Fibroblast of villous mesenchyme (primary cell): ENCODE measurements around the gene SLIT3. TPM values are rescaled to one million over a fixed set of nuclear protein-coding genes. Genes with fewer than 3 reads are reported as not detected.

Experiments
- DNase-seq: peaks from one replicate; pipeline ENCODE4 v3.0.0-alpha.2; 2010; ENCODE audit warnings: low read depth
- H3K4me3 ChIP-seq: 2 replicates; pipeline ENCODE4 v1.5.1; 2011; ENCODE audit warnings: low read depth, mild to moderate bottlenecking, low read length
- total RNA-seq: library from RNA; depleted of rRNA; stranded (reverse); fragments of >200 nt; gene quantifications from 2 replicates; pipeline ENCODE4 v1.2.3, GENCODE V29; 2012
- TF ChIP-seq, protein P1 (sequence below): IDR thresholded peaks from 2 replicates; pipeline ENCODE4 v1.5.1; 2012; ENCODE audit warnings: low read depth, mild to moderate bottlenecking, low read length; ENCODE audit not compliant: insufficient read depth

The SLIT3 gene
- total RNA-seq, 1 donor = under 0.01 TPM

DNA sequence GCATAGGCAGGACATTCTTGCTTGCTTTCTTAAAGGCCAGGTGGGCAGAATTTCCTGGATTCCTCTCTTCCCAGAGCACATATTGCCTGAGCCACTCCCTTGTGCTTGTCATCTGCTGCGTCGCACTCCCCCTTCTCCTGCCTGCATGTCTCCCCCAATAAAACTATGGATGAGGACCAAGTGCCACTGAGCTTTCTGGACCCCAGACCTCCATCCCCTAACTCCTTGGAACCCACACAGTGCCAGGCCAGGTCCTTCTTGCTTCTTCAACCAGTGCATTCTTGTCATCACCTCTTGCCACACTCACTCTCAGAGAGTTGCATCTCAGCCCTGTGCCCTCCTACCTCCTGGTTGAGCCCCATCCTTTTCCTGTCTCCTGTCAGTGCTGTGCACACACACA lies 563.9 kb downstream of the SLIT3 start:
- no peak for DNase-seq
- TF ChIP-seq, protein P1, sequence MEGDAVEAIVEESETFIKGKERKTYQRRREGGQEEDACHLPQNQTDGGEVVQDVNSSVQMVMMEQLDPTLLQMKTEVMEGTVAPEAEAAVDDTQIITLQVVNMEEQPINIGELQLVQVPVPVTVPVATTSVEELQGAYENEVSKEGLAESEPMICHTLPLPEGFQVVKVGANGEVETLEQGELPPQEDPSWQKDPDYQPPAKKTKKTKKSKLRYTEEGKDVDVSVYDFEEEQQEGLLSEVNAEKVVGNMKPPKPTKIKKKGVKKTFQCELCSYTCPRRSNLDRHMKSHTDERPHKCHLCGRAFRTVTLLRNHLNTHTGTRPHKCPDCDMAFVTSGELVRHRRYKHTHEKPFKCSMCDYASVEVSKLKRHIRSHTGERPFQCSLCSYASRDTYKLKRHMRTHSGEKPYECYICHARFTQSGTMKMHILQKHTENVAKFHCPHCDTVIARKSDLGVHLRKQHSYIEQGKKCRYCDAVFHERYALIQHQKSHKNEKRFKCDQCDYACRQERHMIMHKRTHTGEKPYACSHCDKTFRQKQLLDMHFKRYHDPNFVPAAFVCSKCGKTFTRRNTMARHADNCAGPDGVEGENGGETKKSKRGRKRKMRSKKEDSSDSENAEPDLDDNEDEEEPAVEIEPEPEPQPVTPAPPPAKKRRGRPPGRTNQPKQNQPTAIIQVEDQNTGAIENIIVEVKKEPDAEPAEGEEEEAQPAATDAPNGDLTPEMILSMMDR = no peak
- no peak overlapping the region for H3K4me3 ChIP-seq

DNA sequence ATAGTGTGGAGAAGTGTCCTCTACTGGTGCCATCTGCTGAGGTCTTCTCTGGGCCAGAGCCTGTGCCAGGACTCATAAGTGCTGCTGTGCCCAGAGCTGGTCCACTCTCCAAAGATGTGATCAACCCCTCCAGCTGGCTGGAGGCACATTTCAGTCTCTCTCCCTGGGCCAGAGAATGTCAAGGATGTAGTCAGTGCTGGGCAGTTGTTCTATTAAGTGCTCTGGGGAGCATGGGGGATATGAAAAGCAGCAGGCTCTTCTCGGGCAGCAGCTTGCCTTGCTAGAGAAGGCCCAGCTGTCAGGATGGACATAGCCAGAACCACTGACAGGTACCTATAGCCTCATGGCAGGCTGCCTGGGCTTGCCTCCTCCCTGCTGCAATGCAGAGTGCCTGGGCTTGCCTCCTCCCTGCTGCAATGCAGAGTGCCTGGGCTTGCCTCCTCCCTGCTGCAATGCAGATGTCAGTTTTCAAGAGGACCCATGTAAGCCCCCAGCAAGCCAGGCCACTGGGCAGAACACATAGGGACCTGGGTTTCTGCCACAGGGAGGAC lies 564.6 kb downstream of the SLIT3 start:
- TF ChIP-seq, protein P1 = no peak
- no peak overlapping the region for H3K4me3 ChIP-seq
- DNase-seq = no peak

DNA sequence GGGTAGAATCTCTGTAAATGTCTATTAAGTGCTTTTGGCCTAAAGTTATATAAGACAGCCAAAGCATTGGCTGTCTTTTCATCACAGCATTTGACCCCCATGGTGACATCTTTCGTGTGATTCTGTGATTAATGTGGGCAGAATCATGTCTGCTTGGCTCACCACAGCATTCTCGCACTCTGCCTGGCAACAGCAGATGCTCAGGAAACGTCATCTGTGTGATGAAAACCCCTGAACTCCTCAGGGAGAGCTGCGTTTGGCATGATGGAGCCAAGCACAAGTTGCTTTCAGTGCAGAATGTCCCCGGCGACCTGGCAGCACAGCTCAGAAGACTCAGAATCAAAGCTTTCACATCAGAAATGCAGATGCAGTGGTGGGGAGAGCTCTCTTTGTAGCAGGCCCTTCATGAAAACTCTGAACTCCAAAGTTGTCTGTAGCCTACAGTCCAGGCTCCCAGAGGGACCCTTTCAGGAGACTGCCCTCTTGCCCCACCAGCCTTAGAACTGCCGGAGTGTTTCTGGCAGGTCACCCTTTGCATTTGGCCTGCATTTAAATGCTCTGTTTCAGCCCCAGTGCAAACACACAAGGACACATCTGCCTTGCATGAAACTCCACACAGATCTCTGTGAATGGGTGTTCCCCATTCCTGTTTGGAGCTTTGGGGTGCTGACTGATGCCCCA lies 566.2 kb downstream of the SLIT3 start:
- no peak overlapping the region for H3K4me3 ChIP-seq
- no peak for DNase-seq
- TF ChIP-seq, protein P1 = no peak

DNA sequence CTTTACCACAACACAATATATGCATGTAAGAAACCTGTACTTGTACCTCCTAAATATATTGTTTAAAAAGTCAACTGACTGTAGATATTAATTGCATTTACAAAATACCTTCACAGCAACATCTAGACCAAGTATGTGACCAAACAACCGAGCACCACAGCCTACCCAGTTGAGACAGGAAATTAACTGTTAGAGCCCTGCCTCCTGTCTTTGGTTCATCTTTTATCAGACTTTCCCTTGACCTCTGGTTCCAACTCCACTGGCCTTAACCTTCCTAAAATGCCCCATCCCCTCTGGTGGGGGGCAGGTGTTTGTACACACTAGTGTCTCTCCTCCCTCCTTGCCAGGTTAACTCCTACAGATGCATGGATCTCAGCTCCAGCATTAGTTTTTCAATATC lies 566.8 kb downstream of the SLIT3 start:
- no peak overlapping the region for H3K4me3 ChIP-seq
- TF ChIP-seq, protein P1 = no peak
- no peak for DNase-seq

DNA sequence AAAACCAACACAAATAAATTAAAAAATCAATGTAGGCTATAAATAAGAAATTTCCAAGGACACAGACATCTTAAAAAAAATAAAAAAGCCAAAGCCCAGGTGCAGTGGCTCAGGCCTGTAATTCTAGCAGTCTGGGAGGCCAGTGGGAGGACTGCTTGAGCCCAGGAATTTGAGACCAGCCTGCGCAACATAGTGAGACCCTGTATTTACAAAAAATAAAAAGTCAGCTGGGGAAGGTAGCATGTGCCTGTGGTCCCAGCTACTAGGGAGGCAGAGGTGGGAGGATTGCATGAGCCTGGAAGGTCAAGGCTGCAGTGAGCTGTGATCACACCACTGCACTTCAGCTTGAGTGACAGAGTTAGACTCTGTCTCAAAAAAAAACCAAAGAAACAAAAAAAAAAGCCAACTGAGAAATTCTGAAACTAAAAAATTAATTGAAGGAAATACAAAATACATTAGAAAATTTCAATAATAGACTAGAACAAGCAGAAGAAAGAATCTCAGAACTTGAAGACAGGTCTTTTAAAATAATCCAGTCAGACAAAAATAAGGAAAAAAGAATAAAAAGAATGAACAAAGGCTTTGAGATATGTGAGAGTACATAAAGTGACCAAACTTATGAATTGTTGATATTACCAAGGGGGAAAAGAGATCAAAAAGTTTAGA lies 572.3 kb downstream of the SLIT3 start:
- DNase-seq = no peak
- H3K4me3 ChIP-seq = no peak overlapping the region
- TF ChIP-seq, protein P1 = no peak

DNA sequence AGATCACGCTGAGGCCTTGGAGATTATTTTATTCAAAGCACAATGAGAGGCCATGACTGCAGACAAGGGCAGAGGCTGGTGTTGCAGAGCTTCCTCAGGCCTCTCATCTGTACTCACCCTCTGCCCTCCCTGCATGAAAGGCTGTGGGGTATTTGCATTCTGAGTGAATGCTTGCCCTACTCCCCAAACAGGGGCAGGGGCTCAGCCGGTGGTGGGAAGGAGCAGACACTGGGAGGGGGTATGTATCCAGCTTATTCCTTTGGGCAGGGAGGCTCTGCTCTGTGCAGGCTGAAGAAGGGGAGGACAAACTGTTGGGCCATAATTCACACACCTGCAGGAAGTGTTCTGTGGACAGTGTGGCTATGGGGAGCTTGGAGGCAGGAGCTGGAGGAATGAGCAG lies 573.4 kb downstream of the SLIT3 start:
- DNase-seq = no peak
- TF ChIP-seq, protein P1 = no peak
- H3K4me3 ChIP-seq = no peak overlapping the region

DNA sequence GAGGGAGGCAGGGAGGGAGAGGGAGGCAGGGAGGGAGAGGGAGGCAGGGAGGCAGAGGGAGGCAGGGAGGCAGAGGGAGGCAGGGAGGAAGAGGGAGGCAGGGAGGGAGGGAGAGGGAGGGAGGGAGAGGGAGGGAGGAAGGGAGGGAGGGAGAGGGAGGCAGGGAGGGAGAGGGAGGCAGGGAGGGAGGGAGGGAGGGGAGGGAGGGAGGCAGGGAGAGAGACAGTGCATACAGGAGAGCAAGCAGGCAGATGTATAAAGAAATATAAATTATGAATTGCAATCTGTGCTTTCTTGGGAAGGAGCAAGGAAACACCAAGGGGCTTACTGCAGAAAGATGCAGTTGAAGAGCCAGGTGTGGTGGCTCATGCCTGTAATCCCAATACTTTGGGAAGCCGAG lies 574.6 kb downstream of the SLIT3 start:
- DNase-seq = no peak
- TF ChIP-seq, protein P1 = no peak
- H3K4me3 ChIP-seq = no peak overlapping the region
